Measurements from ENCODE around the gene COTL1.

COTL1 gene

DNA sequence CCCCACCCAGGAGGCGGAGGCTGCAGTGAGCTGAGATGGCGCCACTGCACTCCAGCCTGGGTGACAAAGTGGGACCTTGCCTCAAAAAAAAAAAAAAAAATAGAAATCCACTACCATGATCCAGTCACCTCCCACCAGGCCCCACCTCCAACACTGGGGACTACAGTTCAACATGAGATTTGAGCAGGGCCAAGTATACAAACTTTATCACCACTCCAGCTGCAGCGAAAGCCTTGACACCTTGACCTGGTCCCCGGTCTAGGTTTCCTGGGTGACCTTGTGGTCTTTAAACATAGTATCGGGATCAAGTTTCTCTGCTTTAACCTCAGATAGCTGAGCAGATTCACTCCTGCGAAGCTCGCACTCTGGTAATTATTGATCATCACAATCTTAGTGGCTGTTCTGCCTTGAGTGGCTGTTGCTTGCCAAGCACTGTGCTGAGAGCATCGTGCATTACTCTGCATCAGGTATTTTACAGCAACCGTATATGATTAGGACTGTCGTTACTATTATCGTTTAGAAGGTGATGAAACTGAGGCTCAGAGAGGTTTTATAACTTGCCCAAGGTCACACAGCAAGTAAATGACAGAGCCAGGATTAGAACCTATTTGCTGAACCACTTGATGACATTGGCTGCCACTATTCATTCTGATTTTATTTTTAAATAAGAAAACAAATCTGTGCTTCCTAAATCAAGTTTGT is 63.1 kb downstream of the COTL1 start:
- Mint-ChIP-seq H3K27ac (peak overlapping the region; percentile 97), H3K27me3 (no peaks in the 10 kb centered on the region), H3K4me3 (peak overlapping the region; percentile 89), H3K4me1 (ENCODE audit: low read depth) (peaks cover 55% of the 10 kb centered on the region), H3K36me3 (no peaks in the 10 kb centered on the region), H3K9me3 (ENCODE audit: low read depth) (no peaks in the 10 kb centered on the region)

DNA sequence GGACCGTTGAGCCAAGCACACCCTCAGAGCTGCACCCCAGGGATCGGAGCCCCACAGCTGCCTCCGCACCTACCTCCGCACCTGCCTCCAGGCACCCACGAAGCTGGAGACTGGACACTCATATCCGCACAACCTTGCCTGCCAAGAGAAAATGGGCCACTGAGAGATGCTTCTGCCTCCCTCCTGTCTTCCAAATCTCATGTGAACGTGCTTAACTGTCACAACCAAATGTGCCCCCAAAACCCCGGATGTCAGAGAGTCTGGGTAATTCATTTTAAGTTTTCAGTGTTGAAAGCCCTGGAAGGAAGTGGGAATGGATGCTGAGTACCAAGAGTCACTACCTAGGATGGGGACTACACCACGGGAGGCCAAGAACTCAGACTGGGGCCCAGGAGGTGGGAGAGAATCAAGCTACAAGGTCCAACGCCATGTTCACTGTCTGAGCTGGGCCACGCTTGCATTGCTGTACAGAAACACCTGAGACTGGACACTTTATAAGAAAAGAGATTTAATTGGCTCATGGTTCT is 63.9 kb downstream of the COTL1 start:
- H3K36me3 Mint-ChIP-seq, result no peaks in the 10 kb centered on the region
- peaks cover 64% of the 10 kb centered on the region for H3K4me1 Mint-ChIP-seq (ENCODE audit: low read depth)
- peak overlapping the region; percentile 89 for H3K4me3 Mint-ChIP-seq
- peak overlapping the region; percentile 97 for H3K27ac Mint-ChIP-seq
- no peaks in the 10 kb centered on the region for H3K9me3 Mint-ChIP-seq (ENCODE audit: low read depth)
- H3K27me3 Mint-ChIP-seq, result no peaks in the 10 kb centered on the region

DNA sequence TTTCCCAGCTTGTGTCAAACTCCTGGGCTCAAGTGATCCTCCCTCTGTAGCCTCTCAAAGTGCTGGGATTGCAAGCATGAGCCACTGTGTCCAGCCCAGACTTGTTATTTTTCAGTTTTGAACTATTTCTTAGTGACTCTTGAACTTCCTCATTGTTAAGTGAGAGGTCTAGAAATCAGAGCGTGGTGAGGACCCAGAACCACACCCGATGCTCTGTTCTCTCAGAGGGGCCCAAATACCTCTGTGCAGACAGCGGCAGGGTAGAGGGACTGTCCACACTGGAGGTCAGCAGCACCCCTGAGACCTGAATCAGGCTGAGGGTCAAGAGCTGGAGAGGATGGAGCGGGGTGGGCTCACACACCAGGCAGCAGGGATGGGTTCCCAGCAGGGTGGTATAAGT is 65.7 kb downstream of the COTL1 start:
- Mint-ChIP-seq H3K36me3 (no peaks in the 10 kb centered on the region), H3K27me3 (no peaks in the 10 kb centered on the region), H3K9me3 (ENCODE audit: low read depth) (no peaks in the 10 kb centered on the region), H3K4me3 (peak overlapping the region; percentile 89), H3K27ac (peak overlapping the region; percentile 92), H3K4me1 (ENCODE audit: low read depth) (peaks cover 74% of the 10 kb centered on the region)

DNA sequence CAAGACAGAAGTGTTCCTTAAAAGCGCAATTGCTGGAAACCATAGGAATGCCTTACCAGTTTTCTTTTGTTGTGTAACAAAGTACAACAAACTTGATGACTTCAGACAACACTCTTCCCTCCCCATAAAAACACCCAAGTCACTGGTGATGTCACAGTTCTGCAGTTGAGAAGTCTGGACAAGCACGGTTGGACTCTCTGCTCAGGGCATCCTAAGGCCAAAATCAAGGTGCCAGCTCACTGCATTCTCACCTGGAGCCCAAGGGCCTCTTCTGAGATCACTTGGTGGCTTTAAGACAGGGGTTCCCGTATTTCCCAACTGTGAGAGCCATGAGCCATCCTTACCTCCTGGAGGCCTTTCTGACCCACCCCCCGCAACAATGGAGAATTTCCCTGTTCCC is 67.8 kb downstream of the COTL1 start:
- peak overlapping the region; percentile 92 for H3K4me3 Mint-ChIP-seq
- H3K27me3 Mint-ChIP-seq, result no peaks in the 10 kb centered on the region
- H3K27ac Mint-ChIP-seq, result peak overlapping the region; percentile 99
- H3K9me3 Mint-ChIP-seq (ENCODE audit: low read depth), result no peaks in the 10 kb centered on the region
- peaks cover 7% of the 10 kb centered on the region for H3K36me3 Mint-ChIP-seq
- peaks cover 75% of the 10 kb centered on the region for H3K4me1 Mint-ChIP-seq (ENCODE audit: low read depth)

DNA sequence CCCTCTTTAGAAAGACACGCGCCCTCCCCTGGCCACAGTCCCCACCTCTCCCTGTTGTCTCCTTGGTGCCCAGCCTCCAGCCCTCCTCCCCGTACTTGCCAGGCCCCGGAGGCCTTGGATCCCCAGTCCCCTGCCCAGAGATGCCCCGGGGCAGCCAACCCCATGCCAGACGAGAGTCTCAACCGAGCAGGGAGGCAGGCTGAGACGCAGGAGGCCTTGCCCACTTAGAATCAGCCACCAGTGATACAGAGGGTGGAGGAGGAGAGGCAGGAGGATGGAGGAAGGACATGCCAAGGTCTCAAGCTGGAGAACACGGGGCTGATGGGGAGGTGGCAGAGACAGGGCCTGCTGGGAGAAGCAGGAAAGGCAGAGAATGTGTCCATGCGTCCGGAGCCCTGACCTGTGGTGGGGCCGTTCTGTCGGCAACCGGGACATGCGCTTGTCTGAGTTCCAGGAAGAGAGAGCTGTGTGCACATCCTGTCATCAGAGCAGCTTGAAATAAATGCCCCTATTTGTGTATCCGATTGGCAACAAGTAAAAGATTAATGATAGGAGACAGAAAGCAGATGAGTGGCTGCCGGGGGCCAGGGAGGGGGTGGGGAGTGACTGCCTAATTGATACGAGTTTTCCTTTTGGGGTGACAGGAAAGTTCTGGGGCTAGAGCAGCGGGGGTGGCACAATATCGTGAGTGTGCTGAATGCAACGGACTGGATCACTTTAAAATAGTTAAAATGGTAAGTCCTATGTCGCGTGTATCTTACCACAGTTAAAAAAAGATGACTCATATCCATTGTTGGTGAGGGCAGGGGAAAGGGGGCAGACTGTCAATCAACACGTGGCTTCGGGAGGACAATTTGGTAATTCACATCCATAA is 68.7 kb downstream of the COTL1 start:
- H3K4me1 Mint-ChIP-seq (ENCODE audit: low read depth), result peaks cover 74% of the 10 kb centered on the region
- H3K9me3 Mint-ChIP-seq (ENCODE audit: low read depth), result no peaks in the 10 kb centered on the region
- no peaks in the 10 kb centered on the region for H3K27me3 Mint-ChIP-seq
- peak overlapping the region; percentile 99 for H3K27ac Mint-ChIP-seq
- H3K36me3 Mint-ChIP-seq, result peaks cover 7% of the 10 kb centered on the region
- peak overlapping the region; percentile 92 for H3K4me3 Mint-ChIP-seq

DNA sequence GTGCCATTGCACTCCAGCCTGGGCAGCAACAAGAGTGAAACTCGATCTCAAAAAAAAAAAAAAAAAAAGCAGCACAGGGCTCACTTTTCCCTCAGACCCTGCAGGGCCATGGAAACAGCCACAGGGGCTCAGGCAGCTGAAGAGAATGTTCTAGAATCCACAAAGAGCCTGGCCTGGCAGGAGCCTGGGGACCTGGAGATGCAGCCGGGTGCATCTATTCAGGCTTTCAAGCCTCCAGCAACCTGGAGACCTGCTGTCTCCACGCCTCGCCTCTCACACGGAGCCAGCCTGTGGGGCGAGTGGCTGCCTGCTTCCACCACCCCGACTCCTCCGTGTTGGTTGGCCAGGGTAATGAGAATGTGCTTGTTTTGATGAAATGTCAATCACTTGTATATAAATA is 69.4 kb downstream of the COTL1 start:
- peaks cover 7% of the 10 kb centered on the region for H3K36me3 Mint-ChIP-seq
- peak overlapping the region; percentile 92 for H3K4me3 Mint-ChIP-seq
- peaks cover 72% of the 10 kb centered on the region for H3K4me1 Mint-ChIP-seq (ENCODE audit: low read depth)
- H3K27ac Mint-ChIP-seq, result peak overlapping the region; percentile 99
- H3K27me3 Mint-ChIP-seq, result no peaks in the 10 kb centered on the region
- no peaks in the 10 kb centered on the region for H3K9me3 Mint-ChIP-seq (ENCODE audit: low read depth)

DNA sequence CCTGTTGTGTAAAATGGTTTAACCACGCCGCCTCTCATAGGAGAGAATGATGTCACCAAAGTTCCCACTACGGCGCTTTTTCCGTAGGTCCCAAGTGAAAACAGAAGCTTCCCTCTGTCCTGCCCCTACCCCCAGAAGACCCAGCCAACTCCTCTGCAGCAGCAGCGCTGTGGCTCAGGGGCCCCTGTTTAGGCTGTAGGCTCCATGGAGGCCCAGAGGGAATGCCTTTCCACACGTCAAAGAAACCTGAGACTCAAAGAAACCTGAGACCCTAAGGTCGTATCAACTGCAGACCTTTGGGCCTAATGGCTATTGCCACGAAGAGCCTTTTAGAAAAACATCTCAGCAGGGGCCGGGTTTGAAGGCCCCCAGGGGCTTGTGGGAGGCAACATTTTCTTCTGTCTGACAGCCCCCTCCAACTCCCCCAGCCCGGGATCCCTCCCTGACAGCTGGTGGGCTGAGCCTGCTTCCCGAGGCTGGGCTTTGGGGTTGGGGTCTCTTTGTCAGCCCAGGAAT is 70.3 kb downstream of the COTL1 start:
- H3K4me1 Mint-ChIP-seq (ENCODE audit: low read depth), result peaks cover 66% of the 10 kb centered on the region
- H3K4me3 Mint-ChIP-seq, result peak overlapping the region; percentile 63
- H3K27ac Mint-ChIP-seq, result peak overlapping the region; percentile 88
- H3K27me3 Mint-ChIP-seq, result no peaks in the 10 kb centered on the region
- peaks cover 7% of the 10 kb centered on the region for H3K36me3 Mint-ChIP-seq
- H3K9me3 Mint-ChIP-seq (ENCODE audit: low read depth), result no peaks in the 10 kb centered on the region

DNA sequence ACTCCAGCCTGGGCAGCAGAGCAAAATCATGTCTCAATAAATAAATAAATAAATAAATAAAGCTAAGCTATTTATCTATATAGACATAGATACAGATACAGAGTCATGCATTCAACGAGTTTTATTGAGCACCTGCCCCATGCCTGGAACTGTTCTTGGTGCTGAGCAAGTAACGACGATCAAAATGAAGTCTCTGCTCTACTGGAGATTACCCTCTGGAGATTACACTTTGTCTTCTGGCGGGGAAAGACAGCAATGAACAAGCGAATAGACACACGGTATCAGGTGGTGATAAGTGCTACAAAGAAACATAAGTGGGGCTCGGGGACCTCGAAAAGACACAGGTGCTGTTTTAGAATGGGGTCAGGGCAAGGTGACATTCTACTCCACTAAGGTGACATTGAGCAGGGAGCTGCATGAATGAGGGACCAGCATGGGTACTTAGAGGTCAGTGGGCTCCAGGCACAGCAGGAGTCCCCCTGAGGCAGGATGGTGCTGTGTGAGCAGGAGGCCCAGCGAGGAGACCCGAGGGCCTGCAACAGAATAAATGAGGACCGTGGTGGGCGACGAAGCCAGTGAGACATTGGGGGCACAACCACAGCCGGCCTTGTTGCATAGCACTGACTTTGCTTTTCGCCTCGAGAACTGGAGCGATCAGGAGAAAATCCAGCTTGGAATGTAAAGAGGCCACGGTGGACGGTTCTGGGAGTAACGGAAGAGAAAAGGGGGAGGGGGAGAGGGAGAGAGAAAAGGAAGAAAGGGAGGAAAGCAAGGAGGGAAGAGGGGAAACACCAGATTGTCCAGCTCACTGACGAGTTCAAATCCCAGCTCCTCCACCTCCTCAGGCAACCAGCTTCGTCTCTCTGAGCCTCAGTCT is 71.0 kb downstream of the COTL1 start:
- Mint-ChIP-seq H3K9me3 (ENCODE audit: low read depth) (no peaks in the 10 kb centered on the region), H3K27me3 (no peaks in the 10 kb centered on the region), H3K36me3 (peaks cover 7% of the 10 kb centered on the region), H3K4me1 (ENCODE audit: low read depth) (peaks cover 60% of the 10 kb centered on the region), H3K27ac (peak overlapping the region; percentile 88), H3K4me3 (peak overlapping the region; percentile 63)

DNA sequence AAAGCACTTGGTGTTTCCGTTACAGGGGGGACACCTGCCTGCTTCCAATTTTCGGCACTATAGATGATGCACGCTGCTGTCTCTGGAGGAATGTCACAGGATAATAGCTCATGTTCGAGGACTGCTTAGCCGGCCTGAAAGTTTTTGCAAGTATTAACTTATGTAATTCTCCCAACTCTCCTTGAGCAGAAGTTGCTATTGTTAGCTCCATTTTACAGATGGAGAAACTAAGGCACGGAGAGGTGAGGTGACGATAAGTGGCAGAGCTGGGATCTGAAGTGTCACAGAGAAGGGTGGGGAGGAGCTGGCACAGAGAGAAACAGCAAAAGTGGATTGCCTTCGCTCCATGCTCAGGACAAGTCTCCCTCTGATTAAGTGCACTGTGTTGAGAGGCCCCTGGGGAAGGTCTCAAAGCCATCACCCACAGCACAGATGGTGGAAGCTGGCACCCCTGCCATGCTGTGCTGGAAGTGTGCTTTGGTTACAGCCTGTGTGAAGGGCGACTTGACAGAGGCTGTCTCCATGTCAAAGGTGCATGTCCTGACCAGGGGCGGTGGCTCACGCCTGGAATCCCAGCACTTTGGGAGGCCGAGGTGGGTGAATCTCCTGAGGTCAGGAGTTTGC is 72.7 kb downstream of the COTL1 start:
- peaks cover 7% of the 10 kb centered on the region for H3K36me3 Mint-ChIP-seq
- H3K4me3 Mint-ChIP-seq, result peak overlapping the region; percentile 20
- peaks cover 50% of the 10 kb centered on the region for H3K4me1 Mint-ChIP-seq (ENCODE audit: low read depth)
- H3K27me3 Mint-ChIP-seq, result no peaks in the 10 kb centered on the region
- H3K27ac Mint-ChIP-seq, result peak overlapping the region; percentile 34
- H3K9me3 Mint-ChIP-seq (ENCODE audit: low read depth), result no peaks in the 10 kb centered on the region

DNA sequence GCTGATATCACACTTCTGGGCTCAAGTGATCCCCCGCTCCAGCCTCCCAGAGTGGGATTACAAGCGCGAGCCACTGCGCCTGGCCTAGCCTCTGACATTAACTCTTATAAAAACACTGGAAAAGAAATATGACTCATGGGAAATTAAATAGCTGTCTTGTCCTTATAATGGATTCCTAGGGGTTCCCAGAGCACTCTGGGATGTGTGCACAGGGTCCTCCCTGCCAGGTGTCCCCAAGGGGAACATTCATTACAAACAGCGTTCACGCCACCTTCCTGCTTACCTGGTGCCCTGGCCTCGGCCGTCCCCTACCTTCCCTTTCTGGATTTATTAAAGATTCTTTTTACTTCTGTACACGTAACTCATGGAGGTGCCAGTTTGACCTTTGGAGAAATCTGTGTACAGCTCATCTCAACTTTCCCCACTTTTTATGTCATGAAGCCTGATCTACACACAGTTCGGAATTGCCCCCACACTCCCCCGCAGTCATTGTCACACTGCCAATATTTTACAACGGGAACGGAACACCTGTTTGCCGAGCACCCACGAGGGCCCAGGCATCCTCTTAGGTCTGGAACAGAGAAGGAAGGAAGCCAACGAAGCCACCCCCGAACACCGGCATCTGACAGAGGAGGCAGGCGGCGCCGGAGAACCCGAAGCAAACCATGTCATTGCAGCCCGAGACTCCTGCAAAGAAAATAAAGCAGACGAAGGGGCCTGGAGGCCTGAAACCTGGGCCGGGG is 73.7 kb downstream of the COTL1 start:
- Mint-ChIP-seq H3K27ac (peak overlapping the region; percentile 18), H3K36me3 (peaks cover 7% of the 10 kb centered on the region), H3K4me1 (ENCODE audit: low read depth) (peaks cover 42% of the 10 kb centered on the region), H3K27me3 (no peaks in the 10 kb centered on the region), H3K4me3 (peak overlapping the region; percentile 57), H3K9me3 (ENCODE audit: low read depth) (no peaks in the 10 kb centered on the region)

DNA sequence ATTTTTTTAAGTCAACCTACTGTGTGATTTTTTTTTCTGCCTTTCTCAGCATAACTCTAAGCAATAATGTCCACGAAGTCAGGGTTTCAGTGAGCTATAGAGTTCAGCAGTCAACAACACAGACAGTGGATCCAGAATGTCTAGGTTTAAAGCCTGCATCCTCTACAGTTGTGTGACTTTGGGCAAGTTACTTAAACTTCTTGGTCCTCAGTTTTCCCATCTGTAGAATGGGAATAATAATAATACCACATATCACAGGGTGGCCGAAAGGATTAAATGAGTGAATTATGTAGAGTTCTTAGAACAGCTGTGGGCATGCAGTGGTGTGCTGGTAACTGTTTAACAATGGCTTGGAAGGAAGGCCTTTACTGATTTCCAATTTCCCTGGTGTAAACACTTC is 74.6 kb downstream of the COTL1 start:
- Mint-ChIP-seq H3K4me1 (ENCODE audit: low read depth) (peaks cover 38% of the 10 kb centered on the region), H3K9me3 (ENCODE audit: low read depth) (no peaks in the 10 kb centered on the region), H3K27ac (no peak overlapping the region), H3K36me3 (peaks cover 7% of the 10 kb centered on the region), H3K4me3 (no peak overlapping the region), H3K27me3 (no peaks in the 10 kb centered on the region)

DNA sequence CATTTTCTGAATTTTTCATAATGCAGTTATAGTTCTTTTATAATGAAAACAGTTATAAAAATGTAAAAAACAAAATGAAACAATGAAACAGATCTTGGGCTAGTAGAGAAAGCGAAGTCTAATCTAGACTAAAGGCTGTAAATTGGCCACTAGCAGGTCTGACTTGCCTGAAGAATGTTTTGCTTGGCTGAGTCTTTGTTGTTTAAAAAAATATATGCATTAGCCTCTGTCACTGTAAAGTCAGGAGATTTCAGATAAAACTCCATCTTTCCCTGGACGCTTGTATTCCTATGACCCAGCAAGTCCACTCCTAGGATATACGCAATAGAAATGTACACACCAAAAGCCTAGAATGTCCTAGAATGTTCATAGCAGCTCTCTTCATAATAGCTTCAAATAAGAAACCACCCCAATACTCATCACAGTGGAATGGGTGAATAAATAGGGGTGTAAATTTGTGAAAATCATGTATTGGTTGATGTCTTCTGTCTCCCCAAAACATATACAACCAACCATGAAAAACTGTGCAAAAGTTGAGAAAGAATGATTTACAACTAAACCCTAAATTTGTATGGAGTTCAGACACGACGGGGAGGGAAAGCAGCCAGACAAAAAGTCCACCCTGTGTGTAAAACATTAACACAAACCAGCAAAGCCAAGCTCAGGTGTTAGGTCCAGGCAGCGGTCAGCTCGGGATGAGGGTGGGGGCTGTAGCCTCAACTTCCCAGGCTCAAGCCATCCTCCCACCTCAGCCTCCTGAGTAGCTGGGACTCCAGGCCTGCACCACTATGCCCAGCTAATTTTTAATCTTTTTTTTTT is 75.7 kb downstream of the COTL1 start:
- H3K4me1 Mint-ChIP-seq (ENCODE audit: low read depth), result peaks cover 30% of the 10 kb centered on the region
- no peaks in the 10 kb centered on the region for H3K9me3 Mint-ChIP-seq (ENCODE audit: low read depth)
- no peaks in the 10 kb centered on the region for H3K27me3 Mint-ChIP-seq
- peaks cover 7% of the 10 kb centered on the region for H3K36me3 Mint-ChIP-seq
- H3K27ac Mint-ChIP-seq, result no peak overlapping the region
- no peak overlapping the region for H3K4me3 Mint-ChIP-seq

DNA sequence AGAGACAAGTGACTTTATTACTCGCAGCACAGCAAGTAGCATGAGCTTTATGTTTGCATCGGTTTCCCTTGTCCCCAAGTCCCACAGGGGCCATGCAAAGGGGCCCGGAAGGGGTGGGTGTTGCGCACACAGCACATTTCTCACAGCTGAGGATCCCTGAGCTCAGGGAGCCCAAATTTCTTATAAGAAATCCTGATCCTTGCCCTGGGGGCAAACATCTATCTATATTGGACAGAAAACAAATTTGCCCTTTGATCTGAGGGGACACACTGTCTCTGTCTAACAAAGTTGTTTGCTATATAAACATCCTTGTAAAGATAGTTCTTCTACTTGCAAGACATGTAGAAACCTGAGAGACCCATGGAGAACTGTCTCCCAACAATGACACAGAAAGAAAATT is 77.7 kb downstream of the COTL1 start:
- no peaks in the 10 kb centered on the region for H3K27me3 Mint-ChIP-seq
- no peak overlapping the region for H3K4me3 Mint-ChIP-seq

More for the DNA sequence above, 77.7 kb downstream of the COTL1 start:
- no peaks in the 10 kb centered on the region for H3K36me3 Mint-ChIP-seq
- H3K4me1 Mint-ChIP-seq (ENCODE audit: low read depth), result peaks cover 18% of the 10 kb centered on the region
- no peak overlapping the region for H3K27ac Mint-ChIP-seq
- H3K9me3 Mint-ChIP-seq (ENCODE audit: low read depth), result no peaks in the 10 kb centered on the region

Measured in activated naive CD8-positive, alpha-beta T cell (primary cell).